SK-N-SH (cell line): Measurements from ENCODE around the gene AGAP1. TPM values are rescaled to one million over a fixed set of nuclear protein-coding genes. Genes with fewer than 3 reads are reported as not detected.

ENCODE experiments used
- CTCF ChIA-PET: fragments of 300-600, 350-600 bp; formaldehyde crosslinking; extraction: SDS; loops from one replicate; lab custom pipeline; 2021; lab: Yijun Ruan, JAX
- POLR2A ChIA-PET: fragments of 350-600 bp; sonication (Branson Sonifier 250); formaldehyde crosslinking; extraction: SDS; loops from one replicate; lab custom pipeline; 2020; ENCODE audit warnings: antibody characterized with exemption, inconsistent platforms; lab: Yijun Ruan, JAX
- DNase-seq: peaks from one replicate; pipeline ENCODE4 v3.0.0; 2012
- H2AFZ ChIP-seq: fragments of 200-600 bp; sonication (generic); 2 replicates; pipeline ENCODE4 v1.8.1; 2016; ENCODE audit warnings: antibody characterized with exemption, mild to moderate bottlenecking, low read depth
- H3F3A ChIP-seq: fragments of 200-600 bp; sonication (generic); replicated peaks from 2 replicates; pipeline ENCODE3; 2016; ENCODE audit warnings: antibody characterized with exemption, mild to moderate bottlenecking; ENCODE audit not compliant: insufficient read depth
- H3K27ac ChIP-seq, 2 experiments: fragments of 200-500 bp in 1 of 2; fragments of 200-600 bp in 1 of 2; sonication (Bioruptor generic) in 1 of 2; sonication (generic), shearing (Covaris generic) in 1 of 2; 2 replicates each; pipeline versions ENCODE4 v1.5.1 to v1.6.1; 2014 to 2016; ENCODE audit warnings: low read depth in 2 of 2, inconsistent platforms in 1 of 2, low read length in 1 of 2, mild to moderate bottlenecking in 1 of 2, mixed read lengths in 1 of 2
- H3K27me3 ChIP-seq: fragments of 200-600 bp; sonication (generic), shearing (Covaris generic); 2 replicates; pipeline ENCODE4 v1.6.1; 2016; ENCODE audit warnings: mixed run types; ENCODE audit not compliant: insufficient read depth
- H3K36me3 ChIP-seq, 2 experiments: fragments of 200-500 bp in 1 of 2; fragments of 200-600 bp in 1 of 2; sonication (Bioruptor generic) in 1 of 2; sonication (generic) in 1 of 2; replicated peaks in 1 of 2; 2 replicates each; pipeline versions ENCODE3 to v1.5.1; 2014 to 2016; ENCODE audit warnings: low read length in 1 of 2, mild to moderate bottlenecking in 1 of 2; ENCODE audit not compliant: insufficient read depth in 2 of 2, control insufficient read depth in 1 of 2
- H3K4me1 ChIP-seq, 2 experiments: fragments of 200-500 bp in 1 of 2; fragments of 200-600 bp in 1 of 2; sonication (Bioruptor generic) in 1 of 2; sonication (generic), shearing (Covaris generic) in 1 of 2; 2 replicates each; pipeline versions ENCODE4 v1.5.1 to v1.6.1; 2014 to 2016; ENCODE audit warnings: low read depth in 1 of 2, low read length in 1 of 2, mixed run types in 1 of 2; ENCODE audit not compliant: insufficient read depth in 2 of 2, control insufficient read depth in 1 of 2
- H3K4me2 ChIP-seq: fragments of 200-600 bp; sonication (generic), shearing (Covaris generic); 2 replicates; pipeline ENCODE4 v1.6.1; 2017; ENCODE audit warnings: mixed run types
- H3K4me3 ChIP-seq, 2 experiments: fragments of 200-500 bp in 1 of 2; fragments of 200-600 bp in 1 of 2; sonication (Bioruptor generic) in 1 of 2; sonication (generic), shearing (Covaris generic) in 1 of 2; 2 replicates each; pipeline versions ENCODE4 v1.5.1 to v1.8.1; 2014 to 2016; ENCODE audit warnings: low read depth in 2 of 2, inconsistent platforms in 1 of 2, low read length in 1 of 2, mild to moderate bottlenecking in 1 of 2, mixed read lengths in 1 of 2, moderate library complexity in 1 of 2
- H3K79me2 ChIP-seq: fragments of 200-600 bp; sonication (generic); 2 replicates; pipeline ENCODE4 v1.8.1; 2017; ENCODE audit warnings: mild to moderate bottlenecking; ENCODE audit not compliant: insufficient read depth
- H3K9ac ChIP-seq: fragments of 200-600 bp; sonication (generic); 2 replicates; pipeline ENCODE4 v1.6.1; 2017; ENCODE audit warnings: mixed run types
- H3K9me2 ChIP-seq: fragments of 200-600 bp; sonication (generic); 2 replicates; pipeline ENCODE4 v1.6.1; 2017; ENCODE audit warnings: mixed run types
- H3K9me3 ChIP-seq: fragments of 200-600 bp; sonication (generic); 2 replicates; pipeline ENCODE4 v1.6.1; 2017; ENCODE audit warnings: mixed run types, mild to moderate bottlenecking, moderate library complexity
- H4K20me1 ChIP-seq: fragments of 200-600 bp; sonication (generic); 2 replicates; pipeline ENCODE4 v1.6.1; 2017; ENCODE audit warnings: mild to moderate bottlenecking, mixed run types; ENCODE audit not compliant: insufficient read depth
- CHD2 ChIP-seq: fragments of 150-350 bp; IDR thresholded peaks from 2 replicates; pipeline ENCODE4 v1.6.1; 2018; ENCODE audit warnings: low read length; ENCODE audit not compliant: partially characterized antibody
- EP300 ChIP-seq, 2 experiments: IDR thresholded peaks; 2 replicates each; pipeline versions ENCODE4 v1.4.0 to v1.6.1; 2012; ENCODE audit warnings: borderline replicate concordance in 1 of 2, low read depth in 1 of 2, low read length in 1 of 2
- EZH2phosphoT487 ChIP-seq: fragments of 200-600 bp; sonication (generic); IDR thresholded peaks from 2 replicates; pipeline ENCODE4 v1.6.1; 2017; ENCODE audit warnings: low read depth, mixed run types, mild to moderate bottlenecking, antibody characterized with exemption, moderate library complexity, borderline replicate concordance
- FOSL2 ChIP-seq: IDR thresholded peaks from 2 replicates; pipeline ENCODE4 v1.4.0; 2012; ENCODE audit warnings: low read depth, mild to moderate bottlenecking, moderate library complexity, borderline replicate concordance
- FOXM1 ChIP-seq: IDR thresholded peaks from 2 replicates; pipeline ENCODE4 v1.4.0; 2012; ENCODE audit warnings: low read depth, mild to moderate bottlenecking
- GABPA ChIP-seq: IDR thresholded peaks from 2 replicates; pipeline ENCODE4 v1.4.0; 2012; ENCODE audit warnings: low read depth, mild to moderate bottlenecking
- GATA2 ChIP-seq: sonication (generic); formaldehyde crosslinking; IDR thresholded peaks from 2 replicates; pipeline ENCODE4 v1.5.0; 2020; ENCODE audit warnings: mild to moderate bottlenecking, missing genetic modification reagents
- JUND ChIP-seq: IDR thresholded peaks from 2 replicates; pipeline ENCODE4 v1.4.0; 2012
- MEF2A ChIP-seq: IDR thresholded peaks from 2 replicates; pipeline ENCODE4 v1.4.0; 2012; ENCODE audit warnings: low read depth, borderline replicate concordance
- MXI1 ChIP-seq: IDR thresholded peaks from 2 replicates; pipeline ENCODE4 v1.6.1; 2012; ENCODE audit warnings: mild to moderate bottlenecking, low read depth, low read length, improper control_type of control experiment
- NRF1 ChIP-seq: IDR thresholded peaks from 2 replicates; pipeline ENCODE4 v1.6.1; 2012; ENCODE audit warnings: low read depth, mild to moderate bottlenecking, low read length
- POLR2AphosphoS5 ChIP-seq: IDR thresholded peaks from 2 replicates; pipeline ENCODE4 v1.6.1; 2012; ENCODE audit warnings: low read depth, low read length
- RCOR1 ChIP-seq: fragments of 150-350 bp; IDR thresholded peaks from 2 replicates; pipeline ENCODE4 v1.6.1; 2017; ENCODE audit warnings: antibody characterized with exemption, low read length
- RFX5 ChIP-seq: IDR thresholded peaks from 2 replicates; pipeline ENCODE4 v1.6.1; 2012; ENCODE audit warnings: mild to moderate bottlenecking, improper control_type of control experiment, low read length
- SIN3A ChIP-seq: IDR thresholded peaks from 2 replicates; pipeline ENCODE4 v1.6.1; 2012; ENCODE audit warnings: low read depth, mild to moderate bottlenecking, low read length, moderate library complexity, borderline replicate concordance
- SMC3 ChIP-seq: IDR thresholded peaks from 2 replicates; pipeline ENCODE4 v1.6.1; 2012; ENCODE audit warnings: low read depth, low read length, improper control_type of control experiment
- TCF12 ChIP-seq: IDR thresholded peaks from 2 replicates; pipeline ENCODE4 v1.4.0; 2012
- YY1 ChIP-seq: IDR thresholded peaks from 2 replicates; pipeline ENCODE4 v1.4.0; 2012; ENCODE audit warnings: low read depth, mild to moderate bottlenecking
- WGBS: methylation state at CpG from one replicate; pipeline ENCODE4 v1.1.6; 2017; ENCODE audit warnings: low lambda C conversion rate; 5-methylcytosine and 5-hydroxymethylcytosine counted together
- polyA plus RNA-seq, 3 experiments: library from polyadenylated mRNA; depleted of rRNA; stranded (reverse); fragments of >200 nt; gene quantifications; 2 replicates each; pipeline ENCODE4 v1.2.3, GENCODE V29; 2012
- TF ChIP-seq, protein P1 (sequence below): fragments of 150-350 bp; IDR thresholded peaks from 2 replicates; pipeline ENCODE4 v1.6.1; 2016; ENCODE audit warnings: mild to moderate bottlenecking, low read depth, low read length
- TF ChIP-seq, protein P2 (sequence below): IDR thresholded peaks from 2 replicates; pipeline ENCODE4 v1.4.0; 2012; ENCODE audit warnings: low read depth, borderline replicate concordance
- TF ChIP-seq, protein P3 (sequence below): IDR thresholded peaks from 2 replicates; pipeline ENCODE4 v1.4.0; 2012; ENCODE audit warnings: low read depth, borderline replicate concordance
- TF ChIP-seq, protein P4 (sequence below): fragments of 200-600 bp; sonication (generic); IDR thresholded peaks from 2 replicates; pipeline ENCODE4 v1.6.1; 2017; ENCODE audit warnings: antibody characterized with exemption, mild to moderate bottlenecking, moderate library complexity
- TF ChIP-seq, protein P5 (sequence below): fragments of 150-350 bp; IDR thresholded peaks from 2 replicates; pipeline ENCODE4 v1.6.1; 2017; ENCODE audit warnings: antibody characterized with exemption, low read length, low read depth, borderline replicate concordance

The AGAP1 gene
- polyA plus RNA-seq, 1 of the 3 experiments (the other 2 are of a cell fraction), result 8.8 TPM

DNA sequence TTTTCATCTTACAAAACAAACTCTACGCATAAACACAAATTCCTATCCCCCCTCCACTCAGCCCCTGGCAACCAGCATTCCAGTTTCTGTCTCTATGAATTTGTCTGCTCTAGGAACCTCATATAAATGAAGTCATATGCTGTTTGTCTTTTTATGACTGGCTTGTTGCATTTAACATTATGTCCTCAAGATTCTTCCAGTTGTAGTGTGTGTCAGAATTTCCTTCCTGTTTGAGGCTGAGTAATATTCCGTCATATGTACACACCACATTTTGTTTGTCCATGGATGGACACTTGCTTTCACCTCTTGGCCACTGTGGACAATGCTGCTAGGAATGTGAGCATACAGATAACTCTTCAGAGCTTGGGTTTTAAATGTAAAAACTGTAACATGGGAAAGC lies 402.2 kb downstream of the AGAP1 start:
- no peak overlapping the region for H2AFZ ChIP-seq
- H3K4me3 ChIP-seq, result no peak overlapping the region
- ChIA-PET POLR2A (no interaction called here), CTCF (interaction anchor here (1.7 kb wide), 1 partner anchor 21 kb away, joined by 3 read pairs; no protein-coding TSS in a partner anchor)
- H4K20me1 ChIP-seq, result no peaks in the 10 kb centered on the region
- H3K9me3 ChIP-seq, result no peaks in the 10 kb centered on the region
- H3K9ac ChIP-seq, result no peak overlapping the region
- WGBS, result 98% methylated on average over 2 of the region's 2 CpGs
- no peaks in the 10 kb centered on the region for H3K27me3 ChIP-seq
- H3K27ac ChIP-seq, result no peak overlapping the region
- no peaks in the 10 kb centered on the region for H3K4me1 ChIP-seq
- H3K36me3 ChIP-seq, result no peaks in the 10 kb centered on the region
- TF ChIP-seq GATA2 (CRISPR knock-in tag), result no peak
- TF ChIP-seq FOXM1, result no peak
- TF ChIP-seq YY1, result no peak
- no peak for TF ChIP-seq RCOR1
- TF ChIP-seq SMC3, result no peak
- no peak for TF ChIP-seq JUND
- TF ChIP-seq FOSL2, result no peak
- no peak for TF ChIP-seq RFX5
- TF ChIP-seq, protein P1, sequence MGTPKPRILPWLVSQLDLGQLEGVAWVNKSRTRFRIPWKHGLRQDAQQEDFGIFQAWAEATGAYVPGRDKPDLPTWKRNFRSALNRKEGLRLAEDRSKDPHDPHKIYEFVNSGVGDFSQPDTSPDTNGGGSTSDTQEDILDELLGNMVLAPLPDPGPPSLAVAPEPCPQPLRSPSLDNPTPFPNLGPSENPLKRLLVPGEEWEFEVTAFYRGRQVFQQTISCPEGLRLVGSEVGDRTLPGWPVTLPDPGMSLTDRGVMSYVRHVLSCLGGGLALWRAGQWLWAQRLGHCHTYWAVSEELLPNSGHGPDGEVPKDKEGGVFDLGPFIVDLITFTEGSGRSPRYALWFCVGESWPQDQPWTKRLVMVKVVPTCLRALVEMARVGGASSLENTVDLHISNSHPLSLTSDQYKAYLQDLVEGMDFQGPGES, result no peak
- TF ChIP-seq CHD2, result no peak
- no peak for TF ChIP-seq TCF12
- no peak for TF ChIP-seq SIN3A
- TF ChIP-seq, protein P2, sequence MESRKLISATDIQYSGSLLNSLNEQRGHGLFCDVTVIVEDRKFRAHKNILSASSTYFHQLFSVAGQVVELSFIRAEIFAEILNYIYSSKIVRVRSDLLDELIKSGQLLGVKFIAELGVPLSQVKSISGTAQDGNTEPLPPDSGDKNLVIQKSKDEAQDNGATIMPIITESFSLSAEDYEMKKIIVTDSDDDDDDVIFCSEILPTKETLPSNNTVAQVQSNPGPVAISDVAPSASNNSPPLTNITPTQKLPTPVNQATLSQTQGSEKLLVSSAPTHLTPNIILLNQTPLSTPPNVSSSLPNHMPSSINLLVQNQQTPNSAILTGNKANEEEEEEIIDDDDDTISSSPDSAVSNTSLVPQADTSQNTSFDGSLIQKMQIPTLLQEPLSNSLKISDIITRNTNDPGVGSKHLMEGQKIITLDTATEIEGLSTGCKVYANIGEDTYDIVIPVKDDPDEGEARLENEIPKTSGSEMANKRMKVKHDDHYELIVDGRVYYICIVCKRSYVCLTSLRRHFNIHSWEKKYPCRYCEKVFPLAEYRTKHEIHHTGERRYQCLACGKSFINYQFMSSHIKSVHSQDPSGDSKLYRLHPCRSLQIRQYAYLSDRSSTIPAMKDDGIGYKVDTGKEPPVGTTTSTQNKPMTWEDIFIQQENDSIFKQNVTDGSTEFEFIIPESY, result no peak
- TF ChIP-seq, protein P3, sequence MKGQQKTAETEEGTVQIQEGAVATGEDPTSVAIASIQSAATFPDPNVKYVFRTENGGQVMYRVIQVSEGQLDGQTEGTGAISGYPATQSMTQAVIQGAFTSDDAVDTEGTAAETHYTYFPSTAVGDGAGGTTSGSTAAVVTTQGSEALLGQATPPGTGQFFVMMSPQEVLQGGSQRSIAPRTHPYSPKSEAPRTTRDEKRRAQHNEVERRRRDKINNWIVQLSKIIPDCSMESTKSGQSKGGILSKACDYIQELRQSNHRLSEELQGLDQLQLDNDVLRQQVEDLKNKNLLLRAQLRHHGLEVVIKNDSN, result no peak
- TF ChIP-seq, all 33 proteins: peak for 0
- no peaks in the 10 kb centered on the region for H3F3A ChIP-seq
- no peaks in the 10 kb centered on the region for H3K9me2 ChIP-seq
- DNase-seq, result no peak
- H3K4me2 ChIP-seq, result no peak overlapping the region
- H3K79me2 ChIP-seq, result no peaks in the 10 kb centered on the region

DNA sequence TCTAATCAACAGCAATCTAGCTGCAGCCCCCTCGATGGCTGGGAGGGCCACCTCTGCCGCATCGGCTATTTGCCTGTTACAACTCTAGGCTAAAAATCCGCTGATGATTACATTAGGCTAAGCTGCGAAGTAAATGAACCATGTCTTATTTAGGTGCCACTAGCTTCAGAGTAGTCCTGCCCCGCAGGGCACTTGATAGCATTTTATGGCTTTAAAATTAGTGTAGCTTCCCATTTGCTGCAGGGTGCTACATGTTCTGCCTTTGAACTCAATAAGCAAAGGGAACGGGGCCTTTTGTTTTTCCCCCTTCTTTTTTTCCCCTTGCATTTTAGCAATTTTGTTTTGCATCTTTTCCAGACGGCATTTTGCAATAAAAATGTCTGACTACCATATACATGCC lies 404.1 kb downstream of the AGAP1 start:
- no peak overlapping the region for H3K4me2 ChIP-seq
- H4K20me1 ChIP-seq, result no peaks in the 10 kb centered on the region
- H3K27me3 ChIP-seq, result no peaks in the 10 kb centered on the region
- no peaks in the 10 kb centered on the region for H3K36me3 ChIP-seq
- no peak overlapping the region for H3K4me3 ChIP-seq
- no peaks in the 10 kb centered on the region for H3K4me1 ChIP-seq
- no peak for DNase-seq
- H3K79me2 ChIP-seq, result no peaks in the 10 kb centered on the region
- H3K9ac ChIP-seq, result no peak overlapping the region
- H3F3A ChIP-seq, result no peaks in the 10 kb centered on the region
- H3K9me2 ChIP-seq, result no peaks in the 10 kb centered on the region
- CTCF ChIA-PET, result no interaction called here
- H3K9me3 ChIP-seq, result no peaks in the 10 kb centered on the region
- POLR2A ChIA-PET, result no interaction called here
- 87% methylated on average over 8 of the region's 8 CpGs for WGBS
- no peak overlapping the region for H2AFZ ChIP-seq
- H3K27ac ChIP-seq, result no peak overlapping the region
- TF ChIP-seq SIN3A (no peak), EZH2phosphoT487 (no peak), MXI1 (no peak), GABPA (no peak), NRF1 (no peak), POLR2AphosphoS5 (no peak), MEF2A (no peak), EP300 (IDR thresholded peaks at IDR 0.05; ENCODE audit: borderline replicate concordance in 1 of 2, low read depth in 1 of 2, low read length in 1 of 2) (no peak)
- TF ChIP-seq, protein P4, sequence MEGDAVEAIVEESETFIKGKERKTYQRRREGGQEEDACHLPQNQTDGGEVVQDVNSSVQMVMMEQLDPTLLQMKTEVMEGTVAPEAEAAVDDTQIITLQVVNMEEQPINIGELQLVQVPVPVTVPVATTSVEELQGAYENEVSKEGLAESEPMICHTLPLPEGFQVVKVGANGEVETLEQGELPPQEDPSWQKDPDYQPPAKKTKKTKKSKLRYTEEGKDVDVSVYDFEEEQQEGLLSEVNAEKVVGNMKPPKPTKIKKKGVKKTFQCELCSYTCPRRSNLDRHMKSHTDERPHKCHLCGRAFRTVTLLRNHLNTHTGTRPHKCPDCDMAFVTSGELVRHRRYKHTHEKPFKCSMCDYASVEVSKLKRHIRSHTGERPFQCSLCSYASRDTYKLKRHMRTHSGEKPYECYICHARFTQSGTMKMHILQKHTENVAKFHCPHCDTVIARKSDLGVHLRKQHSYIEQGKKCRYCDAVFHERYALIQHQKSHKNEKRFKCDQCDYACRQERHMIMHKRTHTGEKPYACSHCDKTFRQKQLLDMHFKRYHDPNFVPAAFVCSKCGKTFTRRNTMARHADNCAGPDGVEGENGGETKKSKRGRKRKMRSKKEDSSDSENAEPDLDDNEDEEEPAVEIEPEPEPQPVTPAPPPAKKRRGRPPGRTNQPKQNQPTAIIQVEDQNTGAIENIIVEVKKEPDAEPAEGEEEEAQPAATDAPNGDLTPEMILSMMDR, result no peak
- TF ChIP-seq, protein P5, sequence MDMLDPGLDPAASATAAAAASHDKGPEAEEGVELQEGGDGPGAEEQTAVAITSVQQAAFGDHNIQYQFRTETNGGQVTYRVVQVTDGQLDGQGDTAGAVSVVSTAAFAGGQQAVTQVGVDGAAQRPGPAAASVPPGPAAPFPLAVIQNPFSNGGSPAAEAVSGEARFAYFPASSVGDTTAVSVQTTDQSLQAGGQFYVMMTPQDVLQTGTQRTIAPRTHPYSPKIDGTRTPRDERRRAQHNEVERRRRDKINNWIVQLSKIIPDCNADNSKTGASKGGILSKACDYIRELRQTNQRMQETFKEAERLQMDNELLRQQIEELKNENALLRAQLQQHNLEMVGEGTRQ, result no peak
